ENCODE data around the gene APOL6. TPM values are rescaled to one million over a fixed set of nuclear protein-coding genes. Genes with fewer than 3 reads are reported as not detected.
"Not testable (repeated sequence)": the region's sequence is repeated elsewhere in the genome, so short reads cannot be mapped to it uniquely, and the experiment has no call there.

APOL6 gene
- total RNA-seq, 2 donors from 2014 or later: 23.5 to 33.2 TPM

GRCh38 chr22:35611891-35612576 is 36.2 kb upstream of the APOL6 start:
- DNase-seq (ENCODE audit: low spot score in 2 of 2) (no peak), ATAC-seq (peak; percentile 43 to 82)
- Mint-ChIP-seq H3K27ac (no peak overlapping the region), H3K36me3 (no peaks in the 10 kb centered on the region), H3K9me3 (no peaks in the 10 kb centered on the region)

GRCh38 chr22:35612903-35613302 is 35.3 kb upstream of the APOL6 start:
- no peaks in the 10 kb centered on the region for H3K36me3 Mint-ChIP-seq
- H3K9me3 Mint-ChIP-seq: no peaks in the 10 kb centered on the region
- no peak overlapping the region for H3K27ac Mint-ChIP-seq
- no peak for ATAC-seq
- no peak for DNase-seq (ENCODE audit: low spot score in 2 of 2)

- ATAC-seq (no peak), DNase-seq (ENCODE audit: low spot score in 2 of 2) (no peak)
- no peaks in the 10 kb centered on the region for H3K36me3 Mint-ChIP-seq
- no peaks in the 10 kb centered on the region for H3K9me3 Mint-ChIP-seq
- H3K27ac Mint-ChIP-seq: no peak overlapping the region
Observed at GRCh38 chr22:35614404-35614803, 33.8 kb upstream of the APOL6 start.

- Mint-ChIP-seq H3K27ac (peak overlapping the region in 1 of 2 donors; percentile 1), H3K36me3 (no peaks in the 10 kb centered on the region), H3K9me3 (no peaks in the 10 kb centered on the region)
- ATAC-seq (no peak), DNase-seq (ENCODE audit: low spot score in 2 of 2) (no peak)
Observed at GRCh38 chr22:35615156-35615555, 33.1 kb upstream of the APOL6 start.

- H3K27ac Mint-ChIP-seq: no peak overlapping the region
- H3K36me3 Mint-ChIP-seq: no peaks in the 10 kb centered on the region
- no peak for DNase-seq (ENCODE audit: low spot score in 2 of 2)
- no peak for ATAC-seq
- H3K9me3 Mint-ChIP-seq: no peaks in the 10 kb centered on the region
Observed at GRCh38 chr22:35616043-35616442, 32.2 kb upstream of the APOL6 start.

- ATAC-seq: no peak
- Mint-ChIP-seq H3K9me3 (no peaks in the 10 kb centered on the region), H3K27ac (no peak within 1 kb of the TSS), H3K36me3 (no peaks in the 10 kb centered on the region)
- DNase-seq (ENCODE audit: low spot score in 2 of 2): no peak
Observed at GRCh38 chr22:35617137-35617755, 31.0 kb upstream of the APOL6 start, which contains the start of gene MB. Gene MB, minus strand, starts transcription at chr22:35617329. Its CDS starts 72 bp downstream, at chr22:35617257.

GRCh38 chr22:35618427-35619223 is 29.6 kb upstream of the APOL6 start:
- Mint-ChIP-seq H3K36me3 (no peaks in the 10 kb centered on the region), H3K9me3 (no peaks in the 10 kb centered on the region), H3K27ac (no peak overlapping the region)
- ATAC-seq (no peak), DNase-seq (ENCODE audit: low spot score in 2 of 2) (no peak)

GRCh38 chr22:35619336-35620094 is 28.7 kb upstream of the APOL6 start:
- ATAC-seq: no peak
- DNase-seq (ENCODE audit: low spot score in 2 of 2): no peak
- Mint-ChIP-seq H3K36me3 (no peaks in the 10 kb centered on the region), H3K9me3 (no peaks in the 10 kb centered on the region), H3K27ac (peak overlapping the region in 1 of 2 donors; percentile 6)

- Mint-ChIP-seq H3K27ac (no peak overlapping the region), H3K9me3 (no peaks in the 10 kb centered on the region), H3K36me3 (no peaks in the 10 kb centered on the region)
- ATAC-seq (no peak), DNase-seq (ENCODE audit: low spot score in 2 of 2) (no peak)
Observed at GRCh38 chr22:35620624-35621251, 27.5 kb upstream of the APOL6 start.

- H3K27ac Mint-ChIP-seq: no peak overlapping the region
- ATAC-seq: no peak
- no peak for DNase-seq (ENCODE audit: low spot score in 2 of 2)
- no peaks in the 10 kb centered on the region for H3K36me3 Mint-ChIP-seq
- no peaks in the 10 kb centered on the region for H3K9me3 Mint-ChIP-seq
Observed at GRCh38 chr22:35621451-35621850, 26.8 kb upstream of the APOL6 start.

GRCh38 chr22:35622191-35622913 is 25.9 kb upstream of the APOL6 start:
- Mint-ChIP-seq H3K36me3 (no peaks in the 10 kb centered on the region), H3K9me3 (no peaks in the 10 kb centered on the region), H3K27ac (no peak overlapping the region)
- DNase-seq (ENCODE audit: low spot score in 2 of 2) (no peak), ATAC-seq (no peak)

- not testable (repeated sequence) for H3K9me3 Mint-ChIP-seq; H3K36me3 Mint-ChIP-seq; DNase-seq (ENCODE audit: low spot score in 2 of 2); H3K27ac Mint-ChIP-seq; ATAC-seq
Observed at GRCh38 chr22:35623885-35624284, 24.4 kb upstream of the APOL6 start.

GRCh38 chr22:35624547-35624946 is 23.7 kb upstream of the APOL6 start:
- H3K9me3 Mint-ChIP-seq: no peaks in the 10 kb centered on the region
- no peaks in the 10 kb centered on the region for H3K36me3 Mint-ChIP-seq
- DNase-seq (ENCODE audit: low spot score in 2 of 2): no peak
- H3K27ac Mint-ChIP-seq: no peak overlapping the region
- ATAC-seq: no peak

GRCh38 chr22:35625763-35626432 is 22.3 kb upstream of the APOL6 start:
- no peaks in the 10 kb centered on the region for H3K36me3 Mint-ChIP-seq
- H3K27ac Mint-ChIP-seq: no peak overlapping the region
- ATAC-seq (no peak), DNase-seq (ENCODE audit: low spot score in 2 of 2) (no peak)
- H3K9me3 Mint-ChIP-seq: no peaks in the 10 kb centered on the region

GRCh38 chr22:35627267-35628041 is 20.8 kb upstream of the APOL6 start:
- Mint-ChIP-seq H3K36me3 (no peaks in the 10 kb centered on the region), H3K27ac (peak overlapping the region in 1 of 2 donors; percentile 59), H3K9me3 (no peaks in the 10 kb centered on the region)
- peak; percentile 56 to 62 for DNase-seq (ENCODE audit: low spot score in 2 of 2)
- ATAC-seq: peak; percentile 56 to 65
